B cell (primary cell): ENCODE results near the gene CD4.

Source experiments
- CTCF ChIP-seq: fragments of 200-600 bp; IDR thresholded peaks from one replicate; pipeline ENCODE4 v1.8.0; 2022; ENCODE audit warnings: antibody characterized with exemption, mild to moderate bottlenecking
- EZH2 ChIP-seq: IDR thresholded peaks from 2 replicates; pipeline ENCODE4 v1.6.1; 2012; ENCODE audit warnings: borderline replicate concordance, low read depth, mild to moderate bottlenecking, moderate library complexity, low read length; ENCODE audit not compliant: insufficient read depth, poor library complexity, severe bottlenecking

DNA sequence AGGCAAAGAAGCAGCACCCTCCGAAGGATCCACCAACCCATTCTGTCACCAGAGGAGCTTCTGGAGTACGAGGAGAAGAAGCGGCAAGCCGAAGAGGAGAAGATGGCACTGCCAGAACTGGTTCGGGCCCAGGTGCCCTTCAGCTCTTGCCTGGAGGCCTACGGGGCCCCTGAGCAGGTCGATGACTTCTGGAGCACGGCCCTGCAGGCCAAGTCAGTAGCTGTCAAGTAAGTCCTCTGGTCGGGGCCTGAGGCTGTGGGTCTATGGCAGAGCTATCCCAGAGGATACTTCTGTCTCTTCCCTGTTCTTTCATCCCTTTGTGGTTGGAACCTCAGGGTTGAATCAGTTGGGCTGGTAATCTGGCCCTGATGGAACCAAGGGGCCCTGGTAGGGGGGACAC, 72.1 kb downstream of the CD4 start:
- no peak for TF ChIP-seq CTCF
- TF ChIP-seq EZH2: no peak
